Ureter (tissue), 1 donor: ENCODE results near the gene ABHD18. TPM values are rescaled to one million over a fixed set of nuclear protein-coding genes. Genes with fewer than 3 reads are reported as not detected.
"Not testable (repeated sequence)": the region's sequence is repeated elsewhere in the genome, so short reads cannot be mapped to it uniquely, and the experiment has no call there.

ENCODE experiments used
- DNase-seq: peaks from one replicate; pipeline ENCODE4 v3.0.0-alpha.2; 2020; ENCODE audit warnings: low spot score
- total RNA-seq: library from RNA; stranded (reverse); gene quantifications from one replicate; pipeline ENCODE4 v1.2.4, GENCODE V29; 2023
- donor health status: DM: yes; HTN: yes; CAD: no.

Gene ABHD18
- 15.3 TPM for total RNA-seq

DNA sequence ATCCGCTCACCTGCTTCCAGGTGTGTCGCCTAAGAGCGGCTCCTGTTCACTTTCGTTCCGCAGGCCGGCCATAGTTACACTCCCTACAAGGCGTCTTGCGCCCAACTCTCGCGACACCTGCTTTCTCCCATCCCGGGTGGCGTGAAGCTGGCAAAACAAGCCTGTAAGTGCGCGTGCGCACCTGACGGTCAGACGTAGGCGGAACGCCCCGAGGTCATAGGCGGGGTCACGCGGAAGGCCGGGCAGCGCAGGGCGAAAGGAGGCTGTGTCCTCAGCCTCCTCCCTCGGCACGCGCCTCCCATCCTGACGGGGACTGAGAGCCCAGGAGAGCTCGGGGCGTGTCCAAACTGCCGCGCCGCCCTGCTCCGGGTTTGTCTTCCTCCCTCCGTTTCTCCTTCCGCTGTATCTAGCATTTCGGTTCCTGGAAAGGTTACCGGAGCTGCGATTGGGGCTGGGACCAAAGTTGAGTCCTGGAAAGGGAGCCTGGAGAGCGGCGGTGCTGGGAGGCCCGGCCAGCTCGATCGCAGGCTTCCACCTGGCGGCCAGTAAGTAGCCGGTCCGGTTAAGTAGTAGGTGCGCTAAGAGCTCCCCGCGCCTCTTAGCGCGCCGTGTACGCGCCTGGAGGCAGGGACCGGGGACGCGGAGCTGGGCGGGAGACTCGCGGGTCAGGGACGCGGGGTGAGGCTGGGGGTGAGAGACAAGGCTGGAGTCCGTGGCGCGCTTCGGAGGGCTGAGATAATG lies at the start of gene ABHD18, which contains the start of gene MFSD8:
Gene ABHD18, plus strand, starts transcription at position 345 of the 741 bp plus-strand sequence. CDS start 17,550 bp downstream, outside the sequence.
Gene MFSD8, minus strand, starts transcription at position 112 of the 741 bp plus-strand sequence. Its CDS starts 40 bp downstream, at position 72.
- DNase-seq, result peak; percentile 99

DNA sequence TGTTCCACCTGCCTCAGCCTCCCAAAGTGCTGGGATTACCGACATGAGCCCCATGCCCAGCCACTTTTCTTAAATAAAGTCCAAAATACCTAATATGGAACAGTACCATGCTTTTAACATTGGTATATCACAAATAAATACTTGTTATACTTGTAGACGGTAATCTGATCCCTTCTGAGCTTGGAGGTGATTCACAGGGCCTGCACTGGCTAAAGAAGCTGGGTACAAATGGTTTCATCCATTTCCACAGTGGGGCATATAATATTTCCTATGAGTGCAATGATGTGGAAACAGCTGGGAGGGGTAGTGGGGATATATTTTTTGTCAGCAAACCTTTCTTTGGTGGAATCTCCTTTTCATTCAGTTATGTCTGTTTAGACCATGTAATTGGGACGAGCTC lies 48.7 kb upstream of the ABHD18 start:
- no peak for DNase-seq

DNA sequence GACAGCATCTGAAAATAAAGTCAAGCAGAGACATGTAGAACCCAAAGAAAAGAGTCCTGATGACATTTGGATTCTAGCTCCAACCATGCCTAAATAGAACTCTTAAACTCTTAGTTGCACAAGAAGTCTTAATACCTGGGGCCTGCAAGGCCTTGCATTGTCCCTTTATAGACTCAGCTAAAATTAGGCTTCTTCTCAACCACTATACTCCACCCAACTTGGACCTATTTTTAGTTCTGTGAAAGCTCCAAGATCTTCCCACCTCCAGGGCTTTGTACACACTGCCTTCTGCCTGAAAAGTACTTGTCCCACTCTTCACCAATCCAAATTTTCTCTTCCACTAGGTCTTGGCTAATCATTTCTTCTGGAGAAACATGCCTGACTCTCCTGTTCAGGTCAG lies 48.1 kb upstream of the ABHD18 start:
- no peak for DNase-seq

DNA sequence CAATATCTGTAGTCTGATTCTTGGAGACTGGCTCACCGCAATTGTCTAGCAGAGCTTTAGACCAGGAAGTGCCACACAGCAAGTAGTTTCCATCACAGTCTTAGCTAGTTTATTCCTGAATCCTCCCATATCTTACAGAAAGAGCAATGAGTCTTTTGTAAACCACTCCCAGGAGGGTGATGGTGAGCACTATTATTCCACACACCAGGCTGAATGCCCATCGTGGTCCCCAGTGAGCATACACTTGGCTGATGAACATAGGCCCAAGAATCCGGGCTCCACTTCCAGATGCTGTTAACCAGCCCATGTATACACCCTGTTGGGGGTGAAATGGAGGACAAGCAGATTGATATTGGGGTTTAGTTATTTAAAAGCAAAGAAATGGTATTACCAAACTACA lies 44.7 kb upstream of the ABHD18 start:
- DNase-seq, result no peak

DNA sequence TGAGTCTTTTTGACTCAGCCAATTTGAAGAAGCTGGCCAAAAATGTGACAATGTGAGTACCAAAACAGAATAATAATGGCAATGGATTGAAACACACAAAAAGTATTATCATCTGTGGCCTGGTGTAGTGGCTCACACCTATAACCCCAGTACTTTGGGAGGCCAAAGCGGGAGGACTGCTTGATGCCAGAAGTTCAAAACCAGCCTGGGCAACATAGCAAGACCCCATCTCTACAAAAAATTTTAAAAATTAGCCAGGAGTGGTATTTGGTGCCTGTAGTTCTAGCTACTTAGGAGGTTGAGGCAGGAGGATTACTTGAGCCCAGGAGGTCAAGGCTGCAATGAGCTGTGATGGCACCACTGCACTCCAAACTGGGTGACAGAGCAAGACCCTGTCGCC lies 43.0 kb upstream of the ABHD18 start:
- no peak for DNase-seq

DNA sequence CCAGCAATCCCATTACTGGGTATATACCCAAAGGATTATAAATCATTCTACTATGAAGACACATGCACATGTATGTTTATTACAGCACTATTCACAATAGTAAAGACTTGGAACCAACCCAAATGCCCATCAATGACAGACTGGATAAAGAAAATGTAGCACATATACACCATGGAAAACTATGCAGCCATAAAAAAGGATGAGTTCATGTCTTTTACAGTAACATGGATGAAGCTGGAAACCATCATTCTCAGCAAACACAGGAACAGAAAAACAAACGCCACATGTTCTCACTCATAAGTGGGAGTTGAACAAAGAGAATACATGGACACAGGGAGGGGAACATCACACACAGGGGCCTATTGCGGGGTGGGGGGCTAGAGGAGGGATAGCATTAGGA lies 39.5 kb upstream of the ABHD18 start:
- not testable (repeated sequence) for DNase-seq

DNA sequence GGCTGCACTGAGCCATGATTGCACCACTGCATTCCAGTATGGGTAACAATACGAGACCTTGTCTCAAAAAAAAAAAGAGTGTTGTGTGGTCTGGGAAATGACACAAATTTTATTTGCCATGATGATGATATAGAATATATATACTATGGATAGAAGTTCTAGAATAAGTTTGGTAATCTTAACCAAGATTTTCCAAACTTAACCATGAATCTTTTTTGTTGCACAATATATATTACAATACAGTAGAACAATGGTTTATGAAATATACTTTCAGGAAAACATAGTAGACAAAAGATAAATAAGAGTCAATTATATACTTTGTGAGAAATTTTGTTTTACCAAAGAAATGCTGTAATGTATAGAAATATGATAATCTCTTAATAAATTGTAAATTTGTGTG lies 35.0 kb upstream of the ABHD18 start:
- no peak for DNase-seq

DNA sequence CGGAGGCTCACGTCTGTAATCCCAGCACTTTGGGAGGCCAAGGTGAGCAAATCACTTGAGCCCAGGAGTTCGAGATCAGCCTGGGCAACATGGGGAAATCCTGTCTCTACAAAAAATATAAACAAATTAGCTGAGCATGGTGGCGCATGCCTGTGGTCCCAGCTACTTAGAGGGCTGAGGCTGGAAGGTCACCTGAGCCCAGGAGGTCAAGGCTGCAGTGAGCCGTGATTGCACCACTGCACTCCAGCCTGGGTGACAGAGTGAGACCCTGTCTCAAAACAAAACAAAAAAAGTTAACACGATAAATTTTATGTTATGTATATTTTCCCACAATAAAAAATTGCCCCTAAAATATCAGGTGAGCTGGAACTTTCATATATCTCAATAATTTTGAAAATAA lies 33.4 kb upstream of the ABHD18 start:
- not testable (repeated sequence) for DNase-seq

DNA sequence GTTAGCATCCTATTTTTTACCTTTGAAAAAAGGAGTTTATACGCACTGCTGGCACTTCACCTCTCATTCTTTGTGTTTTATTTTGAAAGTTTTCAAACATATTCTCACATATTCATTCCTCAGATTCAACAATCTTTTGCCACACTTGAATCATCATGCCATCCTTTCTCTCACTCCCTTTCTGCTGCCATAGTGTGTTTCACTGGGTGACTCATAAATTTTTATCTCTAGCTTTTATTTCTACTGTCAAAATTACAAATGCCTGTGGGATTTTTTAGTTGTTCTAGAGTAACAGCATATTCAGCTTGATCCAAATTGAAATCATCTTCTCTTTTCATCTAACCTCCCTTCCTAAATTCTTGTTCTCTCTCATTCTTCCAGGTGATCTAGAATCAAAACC lies 28.2 kb upstream of the ABHD18 start:
- DNase-seq, result no peak

DNA sequence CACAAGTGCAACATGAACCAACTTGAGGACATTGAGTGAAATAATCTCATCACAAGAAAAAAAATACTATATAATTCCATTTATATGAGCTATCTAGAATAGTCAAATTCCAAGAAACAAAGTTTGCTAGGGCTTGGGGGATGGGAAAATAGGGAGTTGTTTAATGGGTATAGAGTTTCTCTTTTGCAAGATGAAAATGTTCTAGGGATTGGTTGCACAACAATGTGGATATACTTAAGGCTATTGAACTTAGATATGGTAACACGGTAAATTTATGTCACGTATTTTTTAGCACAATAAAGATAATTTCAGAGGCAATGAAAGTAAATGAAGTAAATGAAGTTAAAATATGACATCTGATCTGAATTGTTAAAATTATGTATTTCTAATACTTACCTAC lies 8.1 kb upstream of the ABHD18 start:
- no peak for DNase-seq

DNA sequence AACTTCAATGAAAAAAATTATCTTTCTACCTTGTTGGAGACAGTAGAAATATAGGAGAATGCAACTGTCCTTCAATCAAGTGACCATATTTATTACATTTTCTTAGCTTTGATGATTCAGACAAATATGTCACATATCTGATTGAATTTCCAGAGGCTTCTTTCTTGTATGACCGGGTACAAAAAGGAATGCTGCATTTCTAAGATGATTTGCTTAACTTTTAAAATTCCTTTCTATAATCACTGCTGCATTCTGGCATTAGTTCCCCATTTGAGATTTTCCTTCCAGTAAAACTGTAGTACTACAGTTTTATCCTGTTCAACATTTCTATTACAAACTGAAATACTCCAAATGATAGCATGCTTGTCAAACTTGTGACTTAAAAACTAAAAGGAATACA lies 5.4 kb upstream of the ABHD18 start:
- no peak for DNase-seq

DNA sequence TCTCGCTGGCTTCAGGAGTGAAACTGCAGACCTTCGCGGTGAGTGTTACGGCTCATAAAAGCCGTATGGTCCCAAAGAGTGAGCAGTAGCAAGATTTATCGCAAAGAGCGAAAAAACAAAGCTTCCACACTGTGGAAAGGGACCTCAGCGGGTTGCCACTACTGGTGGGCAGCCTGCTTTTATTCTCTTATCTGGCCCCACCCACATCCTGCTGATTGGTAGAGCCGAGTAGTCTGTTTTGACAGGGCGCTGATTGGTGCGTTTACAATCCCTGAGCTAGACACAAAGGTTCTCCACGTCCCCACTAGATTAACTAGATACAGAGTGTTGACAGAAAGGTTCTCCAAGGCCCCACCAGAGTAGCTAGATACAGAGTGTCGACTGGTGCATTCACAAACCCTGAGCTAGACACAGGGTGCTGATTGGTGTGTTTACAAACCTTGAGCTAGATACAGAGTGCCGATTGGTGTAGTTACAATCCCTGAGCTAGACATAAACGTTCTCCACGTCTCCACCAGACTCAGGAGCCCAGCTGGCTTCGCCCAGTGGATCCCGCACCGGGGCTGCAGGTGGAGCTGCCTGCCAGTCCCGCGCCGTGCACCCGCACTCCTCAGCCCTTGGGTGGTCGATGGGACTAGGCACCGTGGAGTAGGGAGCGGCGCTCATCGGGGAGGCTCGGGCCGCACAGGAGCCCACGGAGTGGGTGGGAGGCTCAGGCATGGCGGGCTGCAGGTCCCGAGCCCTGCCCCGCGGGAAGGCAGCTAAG lies 1.4 kb upstream of the ABHD18 start:
- DNase-seq, result not testable (repeated sequence)

DNA sequence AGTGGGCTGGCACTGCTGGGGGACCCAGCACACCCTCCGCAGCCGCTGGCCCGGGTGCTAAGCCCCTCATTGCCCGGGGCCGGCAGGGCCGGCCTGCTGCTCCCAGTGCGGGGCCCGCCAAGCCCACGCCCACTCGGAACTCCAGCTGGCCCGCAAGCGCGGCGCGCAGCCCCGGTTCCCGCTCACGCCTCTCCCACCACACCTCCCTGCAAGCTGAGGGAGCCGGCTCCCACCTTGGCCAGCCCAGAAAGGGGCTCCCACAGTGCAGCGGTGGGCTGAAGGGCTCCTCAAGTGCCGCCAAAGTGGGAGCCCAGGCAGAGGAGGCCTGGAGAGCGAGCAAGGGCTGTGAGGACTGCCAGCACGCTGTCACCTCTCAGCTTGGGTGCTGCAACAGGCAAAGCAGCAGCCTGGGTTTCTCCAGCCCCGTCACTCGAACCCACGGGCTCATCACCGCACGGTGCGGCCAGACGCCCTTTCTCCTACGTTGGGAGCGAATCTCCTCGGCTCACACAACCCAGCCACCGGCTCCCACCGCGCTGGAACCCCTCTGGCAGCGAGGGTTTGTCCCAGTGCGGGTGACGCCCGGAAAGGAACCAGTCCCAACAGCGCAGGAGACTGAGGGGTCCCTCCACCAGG lies 662 bp upstream of the ABHD18 start:
- not testable (repeated sequence) for DNase-seq

DNA sequence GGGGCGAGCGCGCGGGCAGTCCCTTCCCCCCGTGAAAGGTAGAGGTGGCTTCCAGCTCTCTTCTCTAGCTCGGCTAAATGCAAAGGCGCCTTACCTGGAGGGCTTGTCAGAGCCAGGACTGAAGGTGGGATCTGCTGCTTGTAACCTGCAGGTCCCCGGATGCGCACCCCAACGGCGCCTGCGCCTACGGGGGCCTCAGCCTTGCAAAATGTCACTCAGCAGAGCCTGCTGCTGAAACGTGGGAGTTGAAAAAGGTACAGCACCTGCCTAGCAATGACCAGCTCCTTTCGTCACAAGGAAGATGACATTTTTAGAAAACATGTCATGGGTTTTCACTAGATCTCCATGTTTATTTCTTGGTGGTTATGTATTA lies 583 bp downstream of the ABHD18 start:
- DNase-seq, result peak; percentile 55

DNA sequence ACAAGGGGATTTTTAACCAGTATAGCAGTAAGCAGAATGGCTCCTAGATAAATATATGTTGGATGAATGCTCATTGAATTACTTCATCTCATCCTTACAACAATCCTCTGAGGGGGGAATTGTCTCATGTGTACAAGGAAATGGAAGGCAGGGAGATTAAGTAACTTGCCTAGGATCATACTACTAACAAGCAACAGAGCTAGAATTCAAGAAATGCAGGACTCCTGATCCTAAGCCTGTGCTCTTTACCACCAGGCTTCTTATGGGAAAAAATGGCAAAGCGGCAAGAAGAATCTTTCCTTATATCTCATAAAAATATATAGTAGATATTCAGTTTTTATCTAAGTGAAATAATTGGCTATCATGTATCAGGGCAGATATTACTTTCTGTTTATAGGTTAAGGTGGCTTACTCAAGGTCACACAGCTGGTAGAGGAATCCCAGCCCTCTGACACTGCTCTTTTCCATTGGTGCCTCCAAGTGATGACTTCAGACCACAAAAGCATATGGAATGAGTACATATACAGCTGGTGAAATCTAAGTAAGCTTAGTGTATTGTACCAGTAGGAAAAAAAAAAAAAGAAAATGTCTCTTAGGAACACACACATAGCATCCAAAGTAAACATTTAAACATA lies 2.1 kb downstream of the ABHD18 start:
- no peak for DNase-seq

DNA sequence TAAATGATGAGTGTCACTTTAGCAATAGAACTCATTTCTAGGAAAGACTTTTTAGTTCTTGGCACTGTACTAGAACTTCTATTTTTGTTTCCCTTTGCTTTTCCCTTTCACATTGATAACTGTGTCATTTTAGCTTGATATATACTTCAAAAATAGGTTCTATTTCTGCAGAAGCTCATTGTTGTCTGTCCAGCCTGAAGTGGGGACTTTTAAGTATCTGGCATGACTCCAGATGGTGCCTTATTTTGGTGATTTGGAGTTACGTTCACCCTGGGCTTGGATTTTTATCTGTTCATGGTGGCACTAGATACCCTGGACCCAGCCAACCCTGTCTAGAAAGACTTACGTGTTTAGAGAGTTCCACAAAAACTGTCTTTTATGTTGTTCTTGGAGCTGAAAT lies 3.4 kb downstream of the ABHD18 start:
- DNase-seq, result no peak

DNA sequence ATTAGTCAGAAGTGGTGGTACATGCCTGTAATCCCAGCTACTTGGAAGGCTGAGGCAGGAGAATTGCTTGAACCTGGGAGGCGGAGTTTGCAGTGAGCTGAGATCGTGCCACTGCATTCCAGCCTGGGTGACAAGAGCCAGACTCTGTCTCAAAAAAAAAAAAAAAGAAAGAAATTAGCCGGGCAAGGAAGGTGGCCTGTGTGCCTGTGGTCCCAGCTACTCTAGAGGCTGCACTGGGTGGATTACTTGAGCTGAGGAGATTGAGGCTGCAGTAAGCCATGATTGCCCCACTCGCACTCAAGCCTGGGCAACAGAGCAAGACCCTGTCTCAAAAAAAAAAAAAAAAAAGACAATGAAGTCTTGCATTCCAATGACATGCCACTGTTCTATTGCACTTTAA lies 5.7 kb downstream of the ABHD18 start:
- not testable (repeated sequence) for DNase-seq

DNA sequence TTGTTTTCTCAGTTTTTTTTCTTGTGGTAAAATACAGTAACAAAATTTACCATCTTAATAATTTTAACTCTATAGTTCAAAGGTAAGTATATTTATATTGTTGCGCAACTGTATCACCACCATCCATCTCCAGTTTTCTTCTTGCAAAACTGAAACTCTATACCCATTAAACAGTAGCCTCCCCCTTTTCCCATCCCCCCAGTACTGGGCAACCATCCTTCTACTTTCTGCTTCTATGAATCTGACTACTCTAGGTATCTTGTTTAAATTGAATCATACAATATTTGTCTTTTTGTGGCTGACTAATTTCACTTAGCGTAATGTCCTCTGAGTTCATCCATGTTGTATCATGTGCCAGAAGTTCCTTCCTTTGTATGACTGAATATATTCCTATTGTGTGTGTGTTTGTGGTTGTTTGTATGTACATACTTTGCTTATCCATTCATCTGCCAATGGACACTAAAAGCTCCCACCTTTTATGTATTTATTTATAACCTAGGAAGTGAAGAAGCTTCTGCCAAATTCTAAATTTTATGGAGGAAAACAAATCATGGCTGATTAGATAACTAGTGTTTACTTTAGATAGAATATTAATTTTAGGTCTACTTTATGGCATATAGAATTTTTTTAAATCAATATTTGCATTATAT lies 10.0 kb downstream of the ABHD18 start:
- DNase-seq, result no peak

DNA sequence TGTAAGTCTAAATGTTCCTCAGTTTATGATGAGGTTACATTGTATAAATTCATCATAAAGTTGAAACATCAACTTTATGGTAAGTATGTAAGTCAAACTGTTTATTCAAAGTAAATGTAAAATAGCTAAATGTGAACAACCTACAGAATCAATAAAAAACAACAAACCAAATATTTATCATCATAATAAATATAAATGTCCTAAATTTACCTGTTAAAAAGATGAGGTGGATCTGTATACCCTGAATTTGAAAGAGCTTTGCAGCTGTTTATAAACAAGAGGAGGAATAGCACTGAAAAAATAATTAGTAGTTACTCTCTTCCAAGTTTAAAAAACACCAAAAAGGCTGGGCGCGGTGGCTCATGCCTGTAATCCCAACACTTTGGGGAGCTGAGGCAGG lies 13.7 kb downstream of the ABHD18 start:
- DNase-seq, result no peak

DNA sequence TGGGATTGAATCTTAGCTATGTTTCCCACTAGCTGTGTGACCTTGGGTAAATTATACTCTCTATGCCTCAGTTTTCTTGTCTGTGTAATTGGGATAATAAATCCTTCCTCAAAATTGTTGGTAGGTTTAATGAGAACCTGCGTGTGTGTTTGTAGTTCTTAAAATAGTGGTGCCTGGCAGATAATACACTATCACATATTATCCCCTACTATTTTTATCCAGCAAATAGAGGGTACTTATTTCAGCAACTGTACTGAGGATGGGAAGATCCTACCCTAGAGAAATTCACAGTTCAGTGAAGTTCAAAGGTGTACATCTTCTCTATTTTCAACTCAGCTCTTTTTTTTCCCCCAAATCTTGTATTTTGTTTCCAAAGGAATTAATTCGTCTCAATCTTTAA lies 17.2 kb downstream of the ABHD18 start:
- no peak for DNase-seq

DNA sequence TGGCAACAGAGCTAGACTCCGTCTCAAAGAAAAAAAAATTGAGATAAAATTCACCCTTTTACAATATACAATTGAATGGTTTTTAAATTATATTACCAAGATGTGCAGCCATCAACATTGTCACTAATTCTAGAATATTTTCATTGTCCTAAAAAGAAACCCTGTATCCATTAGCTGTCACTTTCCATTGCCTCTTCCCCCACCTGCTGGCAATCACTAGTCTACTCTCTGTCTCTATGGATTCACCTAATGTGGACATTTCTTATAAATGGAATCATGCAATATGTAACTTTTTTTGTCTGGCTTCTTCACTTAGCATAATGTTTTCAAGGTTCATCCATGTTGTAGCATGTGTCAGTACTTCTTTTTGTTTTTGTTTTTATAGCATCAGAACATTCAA lies 20.8 kb downstream of the ABHD18 start:
- no peak for DNase-seq

DNA sequence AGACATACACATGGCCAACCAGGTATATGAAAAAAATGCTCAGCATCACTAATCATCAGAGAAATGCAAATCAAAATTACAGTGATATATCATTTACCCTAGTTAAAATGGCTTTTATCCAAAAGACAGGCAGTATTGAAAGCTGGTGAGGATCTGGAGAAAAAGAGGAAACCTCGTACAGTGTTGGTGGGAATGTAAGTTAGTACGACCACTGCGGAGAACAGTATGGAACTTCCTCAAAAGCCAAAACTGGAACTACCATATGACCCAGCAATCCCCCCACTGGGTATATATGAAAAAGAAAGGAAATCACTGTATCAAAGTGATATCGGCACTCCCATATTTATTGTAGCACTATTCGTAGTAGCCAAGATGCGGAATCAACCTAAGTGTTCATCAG lies 23.4 kb downstream of the ABHD18 start:
- DNase-seq, result no peak
